Neural cell (in vitro differentiated cells): ENCODE data around the gene MACROD1. TPM values are rescaled to one million over a fixed set of nuclear protein-coding genes. Genes with fewer than 3 reads are reported as not detected.

Experiments used
- H2AFZ ChIP-seq: fragments of 200-600, 300-800 bp; sonication (generic), shearing (Covaris generic); 2 replicates; pipeline ENCODE4 v1.6.0; 2014; ENCODE audit warnings: low read depth, mild to moderate bottlenecking, antibody characterized with exemption, low read length, moderate library complexity
- H3F3A ChIP-seq: fragments of 200-600 bp; shearing (Covaris generic); 2 replicates; pipeline ENCODE4 v1.6.1; 2016; ENCODE audit warnings: mild to moderate bottlenecking, moderate library complexity, mixed read lengths, antibody characterized with exemption, low read length; ENCODE audit not compliant: insufficient read depth, poor library complexity, severe bottlenecking
- H3K27ac ChIP-seq: fragments of 200-600, 300-800 bp; sonication (generic), shearing (Covaris generic); 2 replicates; pipeline ENCODE4 v1.5.1; 2014; ENCODE audit warnings: mild to moderate bottlenecking, low read length, moderate library complexity
- H3K27me3 ChIP-seq: fragments of 300-800, 200-600 bp; sonication (generic), shearing (Covaris generic); 2 replicates; pipeline ENCODE4 v1.6.0; 2014; ENCODE audit warnings: mild to moderate bottlenecking, low read depth, low read length, moderate library complexity; ENCODE audit not compliant: insufficient read depth
- H3K36me3 ChIP-seq: fragments of 300-800, 200-600 bp; sonication (generic), shearing (Covaris generic); 2 replicates; pipeline ENCODE4 v1.5.1; 2014; ENCODE audit warnings: mild to moderate bottlenecking, antibody characterized with exemption, low read length, moderate library complexity; ENCODE audit not compliant: insufficient read depth
- H3K4me2 ChIP-seq: fragments of 300-800, 200-600 bp; sonication (generic), shearing (Covaris generic); 2 replicates; pipeline ENCODE4 v1.6.0; 2014; ENCODE audit warnings: mild to moderate bottlenecking, low read length
- H3K4me3 ChIP-seq: fragments of 300-800, 200-600 bp; sonication (generic), shearing (Covaris generic); 2 replicates; pipeline ENCODE4 v1.5.1; 2014; ENCODE audit warnings: mild to moderate bottlenecking, low read length, moderate library complexity
- H3K79me2 ChIP-seq: fragments of 200-600 bp; shearing (Covaris generic); replicated peaks from 2 replicates; pipeline ENCODE4 v1.6.0; 2014; ENCODE audit warnings: mild to moderate bottlenecking, low read length, moderate library complexity; ENCODE audit not compliant: insufficient read depth
- H3K9ac ChIP-seq: fragments of 300-800, 200-600 bp; sonication (generic), shearing (Covaris generic); 2 replicates; pipeline ENCODE4 v1.6.1; 2016; ENCODE audit warnings: mild to moderate bottlenecking, low read length, mixed read lengths
- H3K9me2 ChIP-seq: fragments of 200-600 bp; shearing (Covaris generic); 2 replicates; pipeline ENCODE4 v1.6.1; 2016; ENCODE audit warnings: mild to moderate bottlenecking, low read length, mixed read lengths; ENCODE audit not compliant: insufficient read depth
- H3K9me3 ChIP-seq: fragments of 200-600, 300-800 bp; sonication (generic), shearing (Covaris generic); 2 replicates; pipeline ENCODE4 v1.6.1; 2016; ENCODE audit warnings: mild to moderate bottlenecking, mixed run types, low read length, moderate library complexity, mixed read lengths
- H4K20me1 ChIP-seq: fragments of 200-600 bp; shearing (Covaris generic); 2 replicates; pipeline ENCODE4 v1.6.1; 2016; ENCODE audit warnings: mild to moderate bottlenecking, mixed run types; ENCODE audit not compliant: insufficient read depth
- CTCF ChIP-seq: fragments of 450-650 bp; IDR thresholded peaks from 2 replicates; pipeline ENCODE4 v1.5.1; 2014; ENCODE audit warnings: antibody characterized with exemption, mild to moderate bottlenecking, moderate library complexity; ENCODE audit not compliant: poor library complexity, severe bottlenecking
- EP300 ChIP-seq: fragments of 450-650 bp; conservative IDR thresholded peaks from 2 replicates; pipeline ENCODE4 v1.6.1; 2014; ENCODE audit warnings: antibody characterized with exemption, mild to moderate bottlenecking, moderate library complexity; ENCODE audit not compliant: poor library complexity, severe bottlenecking
- EZH2 ChIP-seq: fragments of 200-600, 300-800 bp; shearing (Covaris generic), sonication (generic); IDR thresholded peaks from 2 replicates; pipeline ENCODE4 v1.6.1; 2014; ENCODE audit warnings: antibody characterized with exemption, low read length, borderline replicate concordance, mild to moderate bottlenecking; ENCODE audit not compliant: insufficient read depth, poor library complexity, severe bottlenecking
- MXI1 ChIP-seq: fragments of 450-650 bp; conservative IDR thresholded peaks from 2 replicates; pipeline ENCODE4 v1.6.1; 2014; ENCODE audit warnings: antibody characterized with exemption, mild to moderate bottlenecking; ENCODE audit not compliant: poor library complexity, severe bottlenecking
- POLR2AphosphoS5 ChIP-seq: IDR thresholded peaks from 2 replicates; pipeline ENCODE4 v1.6.1; 2012
- RAD21 ChIP-seq: fragments of 450-650 bp; conservative IDR thresholded peaks from 2 replicates; pipeline ENCODE4 v1.6.1; 2014; ENCODE audit warnings: antibody characterized with exemption, mild to moderate bottlenecking, moderate library complexity
- REST ChIP-seq: IDR thresholded peaks from 2 replicates; pipeline ENCODE4 v1.6.1; 2012; ENCODE audit warnings: borderline replicate concordance
- SMC3 ChIP-seq: fragments of 450-650 bp; conservative IDR thresholded peaks from 2 replicates; pipeline ENCODE4 v1.6.1; 2014; ENCODE audit warnings: antibody characterized with exemption, mild to moderate bottlenecking, moderate library complexity; ENCODE audit not compliant: poor library complexity
- TAF1 ChIP-seq: IDR thresholded peaks from 2 replicates; pipeline ENCODE4 v1.6.1; 2012; ENCODE audit warnings: low read depth
- polyA plus RNA-seq: library from polyadenylated mRNA; depleted of rRNA; stranded (reverse); fragments of >200 nt; gene quantifications from 2 replicates; pipeline ENCODE4 v1.2.3, GENCODE V29; 2014

MACROD1 gene
- polyA plus RNA-seq, 1 donor from 2014 or later, result 30.8 TPM

GRCh38 chr11:64198511-64198910, 32.6 kb upstream of the MACROD1 start:
- TF ChIP-seq SMC3 (no peak), POLR2AphosphoS5 (no peak), EP300 (no peak), CTCF (no peak), REST (no peak), RAD21 (no peak), EZH2 (no peak), MXI1 (no peak), TAF1 (no peak)
- Histone ChIP-seq H3K4me3 (no peak overlapping the region), H2AFZ (no peak overlapping the region), H3K79me2 (no peaks in the 10 kb centered on the region), H3K36me3 (no peaks in the 10 kb centered on the region), H3K9me3 (no peaks in the 10 kb centered on the region), H3K4me2 (no peak overlapping the region), H3K27me3 (no peaks in the 10 kb centered on the region), H3F3A (no peaks in the 10 kb centered on the region), H4K20me1 (no peaks in the 10 kb centered on the region), H3K27ac (no peak overlapping the region), H3K9me2 (no peaks in the 10 kb centered on the region), H3K9ac (no peak overlapping the region)

- TF ChIP-seq POLR2AphosphoS5 (no peak), EP300 (no peak), CTCF (no peak), RAD21 (no peak), REST (no peak), EZH2 (no peak), TAF1 (no peak), MXI1 (no peak), SMC3 (no peak)
- no peaks in the 10 kb centered on the region for H3K27me3 ChIP-seq
- H3K36me3 ChIP-seq, result no peaks in the 10 kb centered on the region
- no peaks in the 10 kb centered on the region for H3K9me2 ChIP-seq
- H3K4me3 ChIP-seq, result no peak overlapping the region
- H3K9ac ChIP-seq, result no peak overlapping the region
- H4K20me1 ChIP-seq, result no peaks in the 10 kb centered on the region
- no peaks in the 10 kb centered on the region for H3F3A ChIP-seq
- no peak overlapping the region for H3K4me2 ChIP-seq
- no peak overlapping the region for H2AFZ ChIP-seq
- peaks cover 3% of the 10 kb centered on the region for H3K79me2 ChIP-seq
- H3K27ac ChIP-seq, result no peak overlapping the region
- H3K9me3 ChIP-seq, result no peaks in the 10 kb centered on the region
Measured at GRCh38 chr11:64196626-64197025, 30.7 kb upstream of the MACROD1 start.
